Stimulated activated CD8-positive, alpha-beta memory T cell treated with anti-CD3 and anti-CD28 coated beads, Interleukin-7, amount 100 ng/mL, for 4 hours (primary cell): ENCODE data around the gene CFHR3.
"Not testable (repeated sequence)": the region's sequence is repeated elsewhere in the genome, so short reads cannot be mapped to it uniquely, and the experiment has no call there.

ENCODE experiments used
- DNase-seq, 2 donors: peaks; one replicate each; pipeline ENCODE4 v3.0.0-alpha.2; 2020; ENCODE audit warnings: low read depth in 2 of 2

The CFHR3 gene

GRCh38 chr1:196774603-196775002 is at the start of gene CFHR3:
Gene CFHR3, plus strand, starts transcription at chr1:196774840. Its CDS starts 47 bp downstream, at chr1:196774887.
- no peak for DNase-seq

- DNase-seq: no peak
These were observed 42.1 kb upstream of the CFHR3 start for GRCh38 chr1:196732526-196732925.

DNA sequence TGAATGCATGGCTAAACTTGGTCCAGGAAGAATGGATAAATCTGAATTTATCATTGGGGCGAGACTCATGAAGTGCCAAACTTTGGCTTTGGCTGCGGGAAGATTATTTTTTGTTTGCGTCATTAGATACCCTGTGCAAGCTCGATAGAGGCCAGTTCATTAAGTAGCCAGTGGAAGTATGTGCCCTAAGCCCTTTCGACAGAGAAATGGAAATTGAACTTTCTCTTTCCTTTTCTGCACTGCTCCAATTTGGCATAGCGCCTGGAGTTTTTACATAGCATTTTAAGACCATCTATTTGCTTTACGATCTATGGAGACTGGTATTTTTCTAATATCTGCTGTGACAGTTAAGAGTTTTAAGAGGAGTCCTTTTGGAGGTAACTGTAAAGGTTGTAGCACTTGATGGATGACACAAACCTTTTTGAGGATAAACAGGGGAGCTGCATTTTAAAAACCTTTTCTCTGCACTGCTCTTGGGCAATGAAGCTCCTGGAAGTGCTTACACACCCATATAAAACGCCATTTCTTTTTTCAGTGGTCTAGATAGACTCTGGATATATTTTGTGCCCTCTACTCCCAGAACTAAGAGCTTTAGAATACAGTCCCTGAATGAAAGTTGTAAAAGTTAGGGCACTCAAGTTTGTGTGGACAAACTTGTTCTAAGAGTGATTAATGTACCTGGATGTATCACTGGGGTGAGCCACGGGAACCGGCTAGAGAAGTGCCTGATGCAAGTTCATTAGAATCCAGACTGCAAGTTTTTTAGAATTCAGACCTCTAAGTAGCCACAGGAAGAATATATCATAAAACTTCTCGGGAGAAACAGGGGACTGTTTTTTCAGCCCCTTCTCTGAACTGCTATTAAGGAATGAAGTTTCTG is 41.3 kb upstream of the CFHR3 start:
- DNase-seq: no peak

DNA sequence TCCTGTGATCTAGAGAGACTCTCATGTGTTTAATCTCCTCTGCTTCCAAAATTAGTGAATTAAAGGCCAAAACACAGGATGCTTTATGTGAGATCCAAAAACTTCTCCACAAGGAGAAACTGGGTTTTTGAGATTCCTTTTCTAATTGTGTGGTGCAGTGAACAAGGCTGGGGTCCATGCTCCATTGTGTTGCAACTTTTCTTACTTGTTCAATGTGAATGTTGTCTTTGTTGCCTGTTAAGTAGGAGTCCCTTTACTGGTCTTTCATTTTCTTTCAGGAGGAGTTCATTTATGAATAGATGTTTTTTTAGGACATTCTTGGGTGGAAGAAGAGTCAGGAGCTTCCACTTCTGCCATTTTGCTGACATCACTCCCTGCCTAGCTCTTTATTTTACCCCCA is 40.6 kb upstream of the CFHR3 start:
- DNase-seq: no peak

DNA sequence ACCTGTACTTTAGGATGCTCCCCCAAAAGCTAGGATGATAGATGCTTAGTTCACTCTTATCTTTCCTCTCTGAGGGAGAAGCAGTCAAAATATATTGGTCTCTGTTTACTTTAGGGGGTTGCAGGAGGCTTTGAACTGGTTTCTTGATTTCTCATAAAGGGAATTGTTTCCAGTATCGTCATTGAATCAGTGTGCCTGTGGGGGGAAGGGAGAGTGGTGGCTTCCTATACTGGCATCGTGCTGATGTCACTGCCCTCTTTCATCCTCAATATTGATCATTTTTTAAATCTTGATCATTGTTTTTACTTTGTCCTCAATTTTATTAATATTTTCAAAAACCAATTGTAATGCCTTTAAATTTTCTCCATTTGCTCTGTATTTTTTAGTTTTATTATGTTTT is 40.2 kb upstream of the CFHR3 start:
- no peak for DNase-seq

GRCh38 chr1:196738730-196739129 is 35.9 kb upstream of the CFHR3 start:
- no peak for DNase-seq

GRCh38 chr1:196743244-196743643 is 31.4 kb upstream of the CFHR3 start:
- DNase-seq: not testable (repeated sequence)

DNA sequence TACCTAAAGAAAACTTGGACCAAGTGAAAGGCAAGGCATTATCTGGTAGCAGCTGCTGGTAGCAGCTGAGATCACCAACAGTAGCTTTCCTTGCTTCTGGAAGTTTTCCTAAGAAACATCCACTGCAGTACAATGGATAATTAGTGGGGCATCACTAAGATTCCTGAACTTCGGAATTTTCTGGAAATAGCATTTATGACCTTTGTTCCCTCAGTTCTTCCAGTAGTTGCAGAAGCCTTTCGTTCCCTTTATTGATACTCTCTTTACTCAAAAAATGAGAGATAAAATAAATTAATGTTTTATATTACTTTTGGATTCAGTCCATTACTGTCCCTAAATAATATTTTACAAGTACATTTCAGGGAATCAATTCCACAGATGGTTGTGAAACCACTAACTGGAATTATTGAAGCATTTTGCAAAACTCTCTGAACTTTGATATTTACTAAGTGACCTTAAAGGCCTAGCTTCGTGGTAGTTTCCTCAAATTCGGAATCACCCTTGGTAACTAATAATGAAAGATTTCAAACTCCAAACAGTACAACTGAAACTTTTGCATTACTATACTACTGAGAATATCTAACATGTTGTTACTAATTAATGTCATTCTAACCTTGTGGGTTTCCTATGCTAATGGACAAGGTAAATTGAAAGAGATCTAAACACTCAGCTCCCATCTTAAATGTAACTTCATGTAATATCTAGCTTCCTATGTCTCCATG is 9.5 kb upstream of the CFHR3 start:
- DNase-seq: not testable (repeated sequence)

GRCh38 chr1:196769823-196770222 is 4.8 kb upstream of the CFHR3 start:
- not testable (repeated sequence) for DNase-seq

GRCh38 chr1:196773713-196774112 is 927 bp upstream of the CFHR3 start:
- DNase-seq: no peak

- DNase-seq: no peak
These were observed 465 bp upstream of the CFHR3 start for GRCh38 chr1:196774175-196774574.

GRCh38 chr1:196777603-196778002 is 3.0 kb downstream of the CFHR3 start:
- DNase-seq: no peak

GRCh38 chr1:196779093-196779492 is 4.5 kb downstream of the CFHR3 start:
- no peak for DNase-seq

DNA sequence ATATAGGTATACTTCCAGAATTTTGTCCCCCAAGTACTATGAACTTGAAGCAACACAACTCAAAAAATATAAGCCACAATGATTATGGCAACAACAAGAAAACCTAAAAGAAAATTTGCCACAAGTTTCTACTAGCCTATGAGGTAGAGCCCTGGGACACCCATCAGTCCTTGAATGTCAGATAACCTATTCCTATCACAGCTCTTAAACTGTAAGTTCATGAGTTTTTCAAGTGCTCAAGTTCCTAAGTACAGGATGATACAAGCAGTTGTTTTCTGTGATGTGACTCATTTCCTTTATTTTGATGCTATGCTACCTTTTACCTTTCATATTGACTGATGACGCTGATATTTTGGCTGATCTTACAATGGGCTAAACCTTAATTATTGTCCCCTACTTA is 16.6 kb downstream of the CFHR3 start:
- DNase-seq: not testable (repeated sequence)

GRCh38 chr1:196794103-196794502 is 19.5 kb downstream of the CFHR3 start:
- DNase-seq: not testable (repeated sequence)

DNA sequence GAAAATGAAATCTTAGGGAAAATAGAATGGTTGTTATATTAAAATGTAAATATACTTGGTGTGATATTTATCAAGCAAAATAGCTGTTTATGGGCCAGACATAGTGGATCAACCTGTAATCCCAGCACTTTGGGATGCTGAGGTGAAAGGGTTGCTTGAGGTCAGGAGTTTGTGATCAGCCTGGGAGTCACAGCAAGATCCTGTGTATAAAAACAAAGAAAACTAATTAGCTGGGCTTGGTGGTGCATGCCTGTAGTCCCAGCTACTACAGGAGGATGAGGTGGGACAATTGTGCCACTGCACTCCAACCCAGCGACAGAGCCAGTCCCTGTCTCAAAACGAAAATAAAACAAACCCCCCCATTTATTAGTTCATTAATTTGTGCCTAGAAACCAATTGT is 23.3 kb downstream of the CFHR3 start:
- no peak for DNase-seq

GRCh38 chr1:196801920-196802319 is 27.3 kb downstream of the CFHR3 start:
- DNase-seq: not testable (repeated sequence)

DNA sequence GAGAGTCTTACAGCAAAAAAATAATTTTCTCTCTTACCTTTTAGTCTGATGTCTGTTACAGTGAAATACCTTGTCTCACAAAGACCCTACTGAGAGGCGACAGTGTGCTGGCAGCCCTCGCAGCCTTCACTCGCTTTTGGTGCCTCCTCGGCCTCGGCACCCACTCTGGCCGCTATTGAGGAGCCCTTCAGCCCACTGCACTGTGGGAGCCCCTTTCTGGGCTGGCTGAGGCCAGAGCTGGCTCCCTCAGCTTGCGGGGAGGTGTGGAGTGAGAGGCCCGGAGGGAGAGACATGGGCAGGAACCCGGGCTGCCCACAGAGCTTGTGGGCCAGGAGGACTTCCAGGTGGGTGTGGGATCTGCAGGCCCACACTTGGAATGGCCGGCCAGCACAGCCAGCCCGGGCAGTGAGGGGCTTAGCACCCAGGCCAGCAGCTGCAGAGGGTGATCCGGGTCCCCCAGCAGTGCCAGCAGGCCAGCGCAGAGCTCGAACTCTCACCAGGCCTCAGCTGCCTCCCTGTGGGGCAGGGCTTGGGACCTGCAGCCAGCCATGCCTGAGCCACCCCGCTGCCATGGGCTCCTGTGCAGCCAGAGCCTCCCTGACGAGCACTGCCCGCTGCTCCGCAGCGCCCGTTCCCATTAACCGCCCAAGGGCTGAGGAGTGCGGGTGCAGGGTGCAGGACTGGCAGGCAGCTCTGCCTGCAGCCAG is 34.0 kb downstream of the CFHR3 start:
- no peak for DNase-seq

DNA sequence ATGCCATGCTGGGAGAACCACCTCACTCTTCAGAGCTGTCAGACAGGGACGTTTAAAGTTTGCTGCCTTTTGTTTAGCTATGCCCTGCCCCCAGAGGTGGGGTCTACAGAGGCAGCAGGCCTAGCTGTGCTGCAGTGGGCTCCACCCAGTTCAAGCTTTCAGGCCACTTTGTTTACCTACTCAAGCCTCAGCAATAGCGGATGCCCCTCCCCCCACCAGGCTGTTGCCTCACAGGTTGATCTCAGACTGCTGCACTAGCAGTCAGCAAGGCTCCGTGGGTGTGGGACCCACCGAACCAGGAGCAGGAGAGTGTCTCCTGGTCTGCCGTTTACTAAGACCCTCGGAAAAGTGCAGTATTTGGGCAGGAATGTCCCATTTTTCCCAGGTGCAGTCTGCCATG is 42.8 kb downstream of the CFHR3 start:
- DNase-seq: not testable (repeated sequence)

DNA sequence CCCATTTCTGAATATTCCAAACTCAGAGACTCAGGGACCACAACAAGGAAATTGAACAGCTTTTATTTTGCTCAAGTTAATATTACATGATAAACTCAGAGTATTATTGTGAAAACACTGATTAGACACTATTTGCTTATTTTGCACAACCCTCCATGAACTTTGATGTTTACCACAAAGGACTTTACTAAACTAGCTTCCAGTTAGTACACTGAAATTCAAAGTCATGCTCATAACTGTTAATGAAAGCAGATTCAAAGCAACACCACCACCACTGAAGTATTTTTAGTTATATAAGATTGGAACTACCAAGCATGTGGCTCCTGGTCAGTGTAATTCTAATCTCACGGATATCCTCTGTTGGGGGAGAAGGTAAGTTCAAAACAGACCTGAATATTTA is 44.9 kb downstream of the CFHR3 start, which contains the start of gene CFHR1:
CFHR1 (plus strand) TSS at position 201 of the 400 bp plus-strand sequence; CDS start at position 315, 114 bp downstream.
- DNase-seq: not testable (repeated sequence)

GRCh38 chr1:196827860-196828259 is 53.2 kb downstream of the CFHR3 start:
- not testable (repeated sequence) for DNase-seq
